ENCODE measurements around the gene INSR.
A peak's percentile ranks its signal among the peaks of the same experiment; 100 is the strongest.

The INSR gene

DNA sequence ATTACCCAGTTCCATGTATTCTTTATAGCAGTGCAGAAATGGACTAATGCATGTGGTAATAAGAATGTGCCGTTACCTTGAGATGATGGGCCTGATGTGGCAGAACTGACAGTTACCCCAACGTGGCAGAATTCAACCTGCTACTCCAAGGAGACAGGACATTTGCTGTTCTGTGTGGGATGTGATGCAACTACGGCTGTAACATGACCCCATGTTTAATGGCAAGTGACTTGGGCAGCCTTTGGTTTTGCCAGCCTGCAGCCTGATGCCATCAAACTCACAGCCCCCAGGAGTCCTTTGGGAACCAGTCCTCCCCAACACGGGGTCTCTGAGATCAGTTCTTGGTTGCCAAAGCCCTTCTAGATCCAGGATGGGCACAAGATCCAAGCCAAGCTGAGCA lies 117.4 kb downstream of the INSR start:
- DNase-seq (ENCODE audit: low read depth in 2 of 2), result no peak
- TF ChIP-seq CTCF (IDR thresholded peaks at IDR 0.05; ENCODE audit: low read depth, low read length), result no peak
- no peak overlapping the region for H3K4me3 ChIP-seq (replicated peaks in 1 of 2; ENCODE audit: low read depth in 2 of 2, low read length in 2 of 2)

DNA sequence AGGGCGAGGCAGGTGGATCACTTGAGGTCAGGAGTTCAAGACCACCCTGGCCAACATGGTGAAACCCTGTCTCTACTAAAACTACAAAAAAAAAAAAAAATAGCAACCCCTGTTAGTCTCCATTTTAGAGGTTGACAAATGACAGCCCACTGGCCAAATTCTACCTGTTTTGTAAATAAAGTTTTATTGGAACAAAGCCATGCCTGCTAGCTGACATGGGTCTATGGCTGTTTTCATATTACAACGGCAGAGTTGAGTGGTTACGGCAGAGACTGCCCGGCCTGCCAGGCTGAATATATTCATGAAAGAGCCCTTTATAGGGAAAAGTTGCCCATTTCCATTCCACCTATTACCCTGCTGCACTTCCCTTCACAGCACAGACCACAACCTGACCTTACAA lies 121.4 kb downstream of the INSR start:
- TF ChIP-seq CTCF (IDR thresholded peaks at IDR 0.05; ENCODE audit: low read depth, low read length), result no peak
- no peak overlapping the region for H3K4me3 ChIP-seq (replicated peaks in 1 of 2; ENCODE audit: low read depth in 2 of 2, low read length in 2 of 2)
- no peak for DNase-seq (ENCODE audit: low read depth in 2 of 2)

GRCh38 chr19:7170983-7171382 lies 123.2 kb downstream of the INSR start:
- H3K4me3 ChIP-seq (replicated peaks in 1 of 2; ENCODE audit: low read depth in 2 of 2, low read length in 2 of 2), result no peak overlapping the region
- TF ChIP-seq CTCF (IDR thresholded peaks at IDR 0.05; ENCODE audit: low read depth, low read length), result no peak
- no peak for DNase-seq (ENCODE audit: low read depth in 2 of 2)

DNA sequence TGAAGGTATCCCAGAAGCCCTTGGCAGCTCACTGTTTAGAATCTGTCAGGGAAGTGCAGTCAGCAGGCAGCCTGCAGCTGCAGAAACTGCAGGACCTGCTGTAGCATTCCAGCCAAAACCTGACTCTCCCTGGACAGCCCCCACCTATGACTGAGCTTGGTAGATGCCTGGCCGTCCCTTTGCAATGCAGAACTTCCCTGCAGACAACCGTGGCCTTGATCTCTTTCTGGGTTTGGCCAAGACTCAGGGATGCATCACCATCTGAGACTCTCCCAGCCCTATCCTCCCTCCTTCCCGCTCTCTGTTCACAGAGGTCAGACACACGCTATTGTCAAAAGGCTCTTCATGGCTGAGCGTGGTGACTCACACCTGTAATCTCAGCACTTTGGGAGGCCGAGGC lies 125.3 kb downstream of the INSR start:
- no peak for DNase-seq (ENCODE audit: low read depth in 2 of 2)
- TF ChIP-seq CTCF (IDR thresholded peaks at IDR 0.05; ENCODE audit: low read depth, low read length), result no peak
- H3K4me3 ChIP-seq (replicated peaks in 1 of 2; ENCODE audit: low read depth in 2 of 2, low read length in 2 of 2), result no peak overlapping the region

GRCh38 chr19:7161292-7161691 lies 132.9 kb downstream of the INSR start:
- no peak for TF ChIP-seq CTCF (IDR thresholded peaks at IDR 0.05; ENCODE audit: low read depth, low read length)
- no peak for DNase-seq (ENCODE audit: low read depth in 2 of 2)
- no peak overlapping the region for H3K4me3 ChIP-seq (replicated peaks in 1 of 2; ENCODE audit: low read depth in 2 of 2, low read length in 2 of 2)

DNA sequence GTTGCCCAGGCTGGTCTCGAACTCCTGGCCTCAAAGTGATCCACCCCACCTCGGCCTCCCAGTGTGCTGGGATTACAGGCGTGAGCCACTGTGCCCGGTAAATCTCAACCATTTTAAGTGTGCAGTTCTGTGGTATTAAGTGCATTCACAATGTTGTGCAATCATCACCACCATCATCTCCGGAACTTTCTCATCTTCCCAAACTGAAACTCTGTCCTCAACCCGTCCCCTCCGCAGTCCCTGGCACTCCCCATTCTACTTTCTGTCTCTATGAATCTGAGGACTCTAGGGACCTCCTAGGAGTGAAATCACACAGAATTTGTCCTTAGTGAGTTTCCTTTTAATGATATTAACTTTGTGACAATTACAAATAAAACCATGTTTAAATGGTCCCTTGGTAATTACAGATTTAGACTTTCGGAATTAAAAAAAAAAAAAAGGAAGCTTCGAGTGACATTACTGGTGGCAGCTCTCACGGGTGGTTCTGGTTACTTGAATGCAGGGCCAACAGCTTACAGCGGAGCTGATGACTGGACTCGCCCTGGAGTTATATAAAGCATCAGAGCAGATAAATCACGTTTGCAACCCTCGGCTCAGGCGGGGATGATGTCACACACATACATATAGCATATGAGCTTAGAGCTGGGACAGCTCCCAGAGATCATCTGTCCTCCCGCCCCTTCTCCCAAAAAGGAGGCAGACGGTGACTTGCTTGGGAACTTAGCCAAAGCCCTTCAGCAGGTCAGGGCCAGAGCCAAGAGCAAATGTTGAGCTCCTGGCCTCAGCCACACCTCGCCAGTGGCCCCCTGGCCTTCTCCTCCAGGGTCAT lies 134.9 kb downstream of the INSR start:
- H3K4me3 ChIP-seq (replicated peaks in 1 of 2; ENCODE audit: low read depth in 2 of 2, low read length in 2 of 2), result peak overlapping the region in 1 of 2 donors; percentile 14
- no peak for TF ChIP-seq CTCF (IDR thresholded peaks at IDR 0.05; ENCODE audit: low read depth, low read length)
- DNase-seq (ENCODE audit: low read depth in 2 of 2), result peak; percentile 89 to 93

GRCh38 chr19:7153022-7153421 lies 141.2 kb downstream of the INSR start:
- TF ChIP-seq CTCF (IDR thresholded peaks at IDR 0.05; ENCODE audit: low read depth, low read length), result no peak
- no peak for DNase-seq (ENCODE audit: low read depth in 2 of 2)
- no peak overlapping the region for H3K4me3 ChIP-seq (replicated peaks in 1 of 2; ENCODE audit: low read depth in 2 of 2, low read length in 2 of 2)
